ENCODE results near the gene MAP3K13.
A peak's percentile ranks its signal among the peaks of the same experiment; 100 is the strongest.
"Not testable (repeated sequence)": the region's sequence is repeated elsewhere in the genome, so short reads cannot be mapped to it uniquely, and the experiment has no call there.

Gene MAP3K13

GRCh38 chr3:185347399-185347798 lies 15.5 kb upstream of the MAP3K13 start:
- TF ChIP-seq POLR2A (IDR thresholded peaks at IDR 0.05; ENCODE audit: low read depth, low read length) (no peak), POLR2AphosphoS5 (IDR thresholded peaks at IDR 0.05; ENCODE audit: low read depth, low read length) (no peak), TAF1 (IDR thresholded peaks at IDR 0.05; ENCODE audit: borderline replicate concordance, low read depth, low read length) (no peak)
- no peak for FAIRE-seq
- no peak for DNase-seq (ENCODE audit: insufficient read length)

- DNase-seq (ENCODE audit: insufficient read length) (no peak), FAIRE-seq (no peak)
- TF ChIP-seq POLR2A (IDR thresholded peaks at IDR 0.05; ENCODE audit: low read depth, low read length) (no peak), POLR2AphosphoS5 (IDR thresholded peaks at IDR 0.05; ENCODE audit: low read depth, low read length) (no peak), TAF1 (IDR thresholded peaks at IDR 0.05; ENCODE audit: borderline replicate concordance, low read depth, low read length) (no peak)
Measured at GRCh38 chr3:185350841-185351240, 12.1 kb upstream of the MAP3K13 start.

- DNase-seq (ENCODE audit: insufficient read length) (no peak), FAIRE-seq (no peak)
- TF ChIP-seq TAF1 (IDR thresholded peaks at IDR 0.05; ENCODE audit: borderline replicate concordance, low read depth, low read length) (no peak), POLR2AphosphoS5 (IDR thresholded peaks at IDR 0.05; ENCODE audit: low read depth, low read length) (no peak), POLR2A (IDR thresholded peaks at IDR 0.05; ENCODE audit: low read depth, low read length) (no peak)
Measured at GRCh38 chr3:185351396-185351795, 11.5 kb upstream of the MAP3K13 start.

GRCh38 chr3:185353225-185353624 lies 9.7 kb upstream of the MAP3K13 start:
- no peak for FAIRE-seq
- no peak for TF ChIP-seq POLR2AphosphoS5 (IDR thresholded peaks at IDR 0.05; ENCODE audit: low read depth, low read length)
- no peak for TF ChIP-seq TAF1 (IDR thresholded peaks at IDR 0.05; ENCODE audit: borderline replicate concordance, low read depth, low read length)
- no peak for TF ChIP-seq POLR2A (IDR thresholded peaks at IDR 0.05; ENCODE audit: low read depth, low read length)

GRCh38 chr3:185353823-185354614 lies 8.9 kb upstream of the MAP3K13 start:
- TF ChIP-seq POLR2A (IDR thresholded peaks at IDR 0.05; ENCODE audit: low read depth, low read length) (no peak), TAF1 (IDR thresholded peaks at IDR 0.05; ENCODE audit: borderline replicate concordance, low read depth, low read length) (no peak), POLR2AphosphoS5 (IDR thresholded peaks at IDR 0.05; ENCODE audit: low read depth, low read length) (no peak)
- FAIRE-seq = peak; percentile 96
- peak; percentile 57 for DNase-seq (ENCODE audit: insufficient read length)

More at GRCh38 chr3:185353225-185353624, 9.7 kb upstream of the MAP3K13 start:
- no peak for DNase-seq (ENCODE audit: insufficient read length)

GRCh38 chr3:185356499-185356898 lies 6.4 kb upstream of the MAP3K13 start:
- FAIRE-seq = no peak
- no peak for TF ChIP-seq TAF1 (IDR thresholded peaks at IDR 0.05; ENCODE audit: borderline replicate concordance, low read depth, low read length)
- no peak for TF ChIP-seq POLR2AphosphoS5 (IDR thresholded peaks at IDR 0.05; ENCODE audit: low read depth, low read length)
- TF ChIP-seq POLR2A (IDR thresholded peaks at IDR 0.05; ENCODE audit: low read depth, low read length) = no peak
- DNase-seq (ENCODE audit: insufficient read length) = no peak

GRCh38 chr3:185361920-185362319 lies 1.0 kb upstream of the MAP3K13 start:
- no peak for TF ChIP-seq POLR2A (IDR thresholded peaks at IDR 0.05; ENCODE audit: low read depth, low read length)
- no peak for TF ChIP-seq POLR2AphosphoS5 (IDR thresholded peaks at IDR 0.05; ENCODE audit: low read depth, low read length)
- TF ChIP-seq TAF1 (IDR thresholded peaks at IDR 0.05; ENCODE audit: borderline replicate concordance, low read depth, low read length) = no peak
- DNase-seq (ENCODE audit: insufficient read length) (no peak), FAIRE-seq (no peak)

GRCh38 chr3:185363662-185364203 lies 797 bp downstream of the MAP3K13 start:
- FAIRE-seq = no peak
- TF ChIP-seq TAF1 (IDR thresholded peaks at IDR 0.05; ENCODE audit: borderline replicate concordance, low read depth, low read length) (no peak), POLR2A (IDR thresholded peaks at IDR 0.05; ENCODE audit: low read depth, low read length) (no peak), POLR2AphosphoS5 (IDR thresholded peaks at IDR 0.05; ENCODE audit: low read depth, low read length) (no peak)
- no peak for DNase-seq (ENCODE audit: insufficient read length)

- DNase-seq (ENCODE audit: insufficient read length) (no peak), FAIRE-seq (no peak)
- TF ChIP-seq TAF1 (IDR thresholded peaks at IDR 0.05; ENCODE audit: borderline replicate concordance, low read depth, low read length) = no peak
- TF ChIP-seq POLR2A (IDR thresholded peaks at IDR 0.05; ENCODE audit: low read depth, low read length) = no peak
Measured at GRCh38 chr3:185365291-185366073, 2.5 kb downstream of the MAP3K13 start.

GRCh38 chr3:185366074-185366335 lies 3.1 kb downstream of the MAP3K13 start:
- FAIRE-seq = no peak
- TF ChIP-seq POLR2A (IDR thresholded peaks at IDR 0.05; ENCODE audit: low read depth, low read length) (no peak), TAF1 (IDR thresholded peaks at IDR 0.05; ENCODE audit: borderline replicate concordance, low read depth, low read length) (no peak), POLR2AphosphoS5 (IDR thresholded peaks at IDR 0.05; ENCODE audit: low read depth, low read length) (no peak)

GRCh38 chr3:185366913-185367312 lies 4.0 kb downstream of the MAP3K13 start:
- DNase-seq (ENCODE audit: insufficient read length) = no peak
- FAIRE-seq = no peak
- TF ChIP-seq POLR2A (IDR thresholded peaks at IDR 0.05; ENCODE audit: low read depth, low read length) = no peak
- no peak for TF ChIP-seq TAF1 (IDR thresholded peaks at IDR 0.05; ENCODE audit: borderline replicate concordance, low read depth, low read length)
- no peak for TF ChIP-seq POLR2AphosphoS5 (IDR thresholded peaks at IDR 0.05; ENCODE audit: low read depth, low read length)

More at GRCh38 chr3:185366074-185366335, 3.1 kb downstream of the MAP3K13 start:
- DNase-seq (ENCODE audit: insufficient read length) = no peak

GRCh38 chr3:185370349-185370748 lies 7.4 kb downstream of the MAP3K13 start:
- not testable (repeated sequence) for FAIRE-seq; DNase-seq (ENCODE audit: insufficient read length)

Measured in GM12892 (cell line).